Type B pancreatic cell (in vitro differentiated cells): ENCODE results near the gene KRT3. TPM values are rescaled to one million over a fixed set of nuclear protein-coding genes. Genes with fewer than 3 reads are reported as not detected.

Source experiments
- DNase-seq: peaks from one replicate; pipeline ENCODE4 v3.0.0; 2021; ENCODE audit warnings: mixed read lengths; ENCODE audit not compliant: unreplicated experiment; ENCODE audit errors: extremely low spot score
- H3K27ac Mint-ChIP-seq: 2 replicates; pipeline ENCODE4 v1.8.0; 2021; ENCODE audit warnings: mild to moderate bottlenecking, mixed read lengths
- H3K27me3 Mint-ChIP-seq: 2 replicates; pipeline ENCODE4 v1.8.0; 2021; ENCODE audit warnings: mixed read lengths
- H3K36me3 Mint-ChIP-seq: 2 replicates; pipeline ENCODE4 v1.8.0; 2021; ENCODE audit warnings: mixed read lengths
- H3K4me1 Mint-ChIP-seq: one replicate; pipeline ENCODE4 v1.8.0; 2021; ENCODE audit warnings: mixed read lengths; ENCODE audit not compliant: unreplicated experiment
- H3K4me3 Mint-ChIP-seq: 2 replicates; pipeline ENCODE4 v1.8.0; 2021; ENCODE audit warnings: mild to moderate bottlenecking, mixed read lengths
- H3K9me3 Mint-ChIP-seq: 2 replicates; pipeline ENCODE4 v1.8.0; 2021; ENCODE audit warnings: mixed read lengths
- total RNA-seq: library from RNA; stranded (reverse); gene quantifications from 2 replicates; pipeline ENCODE4 v1.2.1, GENCODE V29; 2021; ENCODE audit warnings: low replicate concordance
- TF ChIP-seq, protein P1 (sequence below): fragments of 200-600 bp; sonication (generic); conservative IDR thresholded peaks from 2 replicates; pipeline ENCODE4 v1.5.0; 2021; ENCODE audit warnings: antibody characterized with exemption, mild to moderate bottlenecking

KRT3 gene
- total RNA-seq, 1 donor from 2014 or later, result 0.68 TPM

DNA sequence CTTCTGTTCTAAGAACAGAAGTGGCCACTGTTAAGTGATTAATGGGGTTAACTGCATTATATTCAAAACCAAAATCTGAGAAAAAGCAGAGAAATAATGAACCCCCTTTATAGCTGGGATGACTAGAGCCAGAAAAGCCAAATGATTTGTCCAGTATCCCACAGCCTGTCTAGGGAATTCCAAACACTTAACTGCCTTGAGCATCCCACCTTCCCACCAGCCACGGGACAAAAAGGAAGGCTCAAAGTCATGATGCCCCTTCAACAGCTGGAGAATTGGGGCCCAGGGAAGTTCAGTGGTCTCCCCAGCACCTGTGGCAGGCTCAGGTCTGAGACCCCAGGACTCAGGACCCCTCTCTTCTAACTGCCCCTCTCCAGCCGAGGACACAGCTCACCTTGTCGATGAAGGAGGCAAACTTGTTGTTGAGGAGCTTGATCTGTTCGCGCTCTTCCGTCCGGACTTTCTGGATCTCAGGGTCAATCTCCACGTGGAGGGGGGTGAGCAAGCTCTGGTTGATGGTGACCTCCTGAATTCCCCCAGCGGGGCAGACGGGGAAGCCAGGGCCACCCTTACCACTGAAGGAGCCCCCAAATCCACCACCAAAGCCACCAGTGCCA is 17.4 kb upstream of the KRT3 start:
- peaks cover 42% of the 10 kb centered on the region for H3K27me3 Mint-ChIP-seq

DNA sequence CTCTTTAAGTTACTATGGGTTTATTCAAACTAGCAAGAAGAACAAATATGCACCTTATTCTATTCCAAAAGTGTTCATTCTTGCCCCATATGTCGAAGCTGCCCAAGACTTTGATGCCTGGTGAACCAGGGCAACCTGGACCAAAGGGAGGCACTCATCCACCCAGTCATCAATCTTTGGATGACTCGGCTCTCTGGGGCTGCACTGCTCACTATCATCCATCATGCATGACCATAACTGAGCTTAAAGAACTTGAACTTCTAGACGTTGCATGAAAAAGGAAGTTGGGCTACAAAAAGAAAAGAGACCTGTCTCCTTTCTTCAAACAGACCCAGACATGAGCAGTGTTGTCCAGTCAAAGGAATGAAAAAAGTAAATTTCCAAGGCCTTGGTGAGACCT is 16.8 kb upstream of the KRT3 start:
- peak overlapping the region; percentile 86 for H3K4me3 Mint-ChIP-seq
- H3K36me3 Mint-ChIP-seq, result peaks cover 16% of the 10 kb centered on the region
- peak overlapping the region; percentile 98 for H3K27ac Mint-ChIP-seq
- no peaks in the 10 kb centered on the region for H3K4me1 Mint-ChIP-seq
- no peak for DNase-seq
- H3K9me3 Mint-ChIP-seq, result no peaks in the 10 kb centered on the region
- H3K27me3 Mint-ChIP-seq, result peaks cover 42% of the 10 kb centered on the region
- TF ChIP-seq, protein P1, sequence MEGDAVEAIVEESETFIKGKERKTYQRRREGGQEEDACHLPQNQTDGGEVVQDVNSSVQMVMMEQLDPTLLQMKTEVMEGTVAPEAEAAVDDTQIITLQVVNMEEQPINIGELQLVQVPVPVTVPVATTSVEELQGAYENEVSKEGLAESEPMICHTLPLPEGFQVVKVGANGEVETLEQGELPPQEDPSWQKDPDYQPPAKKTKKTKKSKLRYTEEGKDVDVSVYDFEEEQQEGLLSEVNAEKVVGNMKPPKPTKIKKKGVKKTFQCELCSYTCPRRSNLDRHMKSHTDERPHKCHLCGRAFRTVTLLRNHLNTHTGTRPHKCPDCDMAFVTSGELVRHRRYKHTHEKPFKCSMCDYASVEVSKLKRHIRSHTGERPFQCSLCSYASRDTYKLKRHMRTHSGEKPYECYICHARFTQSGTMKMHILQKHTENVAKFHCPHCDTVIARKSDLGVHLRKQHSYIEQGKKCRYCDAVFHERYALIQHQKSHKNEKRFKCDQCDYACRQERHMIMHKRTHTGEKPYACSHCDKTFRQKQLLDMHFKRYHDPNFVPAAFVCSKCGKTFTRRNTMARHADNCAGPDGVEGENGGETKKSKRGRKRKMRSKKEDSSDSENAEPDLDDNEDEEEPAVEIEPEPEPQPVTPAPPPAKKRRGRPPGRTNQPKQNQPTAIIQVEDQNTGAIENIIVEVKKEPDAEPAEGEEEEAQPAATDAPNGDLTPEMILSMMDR, result no peak

More for the DNA sequence above, 17.4 kb upstream of the KRT3 start:
- Mint-ChIP-seq H3K4me1 (no peaks in the 10 kb centered on the region), H3K36me3 (peaks cover 16% of the 10 kb centered on the region), H3K9me3 (no peaks in the 10 kb centered on the region), H3K27ac (peak overlapping the region; percentile 98), H3K4me3 (peak overlapping the region; percentile 86)
- TF ChIP-seq, protein P1, result no peak
- DNase-seq, result no peak

DNA sequence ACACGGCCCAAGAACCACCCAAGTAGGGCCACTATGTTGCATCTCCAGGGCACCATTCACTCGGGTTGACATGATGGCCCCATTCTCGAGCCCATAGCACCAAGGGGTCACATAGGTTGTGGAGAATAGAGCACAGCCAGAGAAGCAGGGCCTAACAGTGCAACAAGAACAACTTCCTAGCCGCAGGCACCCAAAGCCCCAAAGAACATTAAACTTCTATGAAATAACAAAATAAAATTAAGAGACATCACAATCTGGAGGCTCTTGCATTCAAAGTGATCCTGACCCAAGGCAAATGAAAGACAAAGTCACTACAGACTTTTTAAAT is 16.1 kb upstream of the KRT3 start:
- H3K36me3 Mint-ChIP-seq, result peaks cover 16% of the 10 kb centered on the region
- TF ChIP-seq, protein P1, result no peak
- H3K4me1 Mint-ChIP-seq, result no peaks in the 10 kb centered on the region
- peak overlapping the region; percentile 98 for H3K27ac Mint-ChIP-seq
- no peak for DNase-seq
- H3K9me3 Mint-ChIP-seq, result no peaks in the 10 kb centered on the region
- peaks cover 43% of the 10 kb centered on the region for H3K27me3 Mint-ChIP-seq
- H3K4me3 Mint-ChIP-seq, result peak overlapping the region; percentile 86

DNA sequence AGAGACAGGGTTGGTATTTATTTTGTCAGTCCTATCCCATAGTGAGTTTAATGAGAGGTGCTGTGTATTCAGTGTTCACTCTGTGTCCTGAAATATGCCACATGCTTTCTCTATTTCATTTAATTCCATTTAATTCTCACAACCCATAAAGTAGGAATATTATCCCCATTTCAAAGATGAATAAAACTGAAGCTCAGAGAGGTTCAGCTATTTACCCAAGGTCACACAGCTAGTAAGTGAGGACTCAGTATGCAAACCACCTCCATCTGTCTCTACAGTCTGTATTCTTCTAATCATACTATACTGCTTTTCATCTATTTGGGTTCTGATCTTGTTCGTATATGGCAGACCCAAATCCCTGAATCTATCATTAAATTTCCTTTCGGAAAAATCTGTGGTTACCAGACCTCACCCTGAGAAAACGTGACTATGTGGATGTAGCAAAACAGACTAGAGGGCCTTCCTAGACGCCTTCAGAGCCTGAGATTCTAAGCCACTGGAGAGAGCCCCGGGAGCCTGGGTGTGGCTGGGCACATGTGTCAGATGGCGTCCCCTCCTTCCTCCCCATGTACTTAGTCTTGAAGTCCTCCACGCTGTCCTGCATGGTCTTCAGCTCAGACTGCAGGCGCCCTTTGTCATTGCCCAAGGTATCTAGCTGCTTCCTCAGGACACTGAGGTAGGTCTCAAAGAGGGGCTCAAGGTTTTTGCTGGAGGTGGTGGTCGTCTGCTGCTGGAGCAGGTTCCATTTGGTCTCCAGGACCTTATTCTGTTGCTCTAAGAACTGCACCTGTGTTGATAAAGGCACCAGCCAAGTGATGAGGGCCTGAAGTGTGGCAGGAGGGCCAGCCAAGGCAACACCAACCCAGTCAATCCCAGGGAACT is 15.5 kb upstream of the KRT3 start:
- peak overlapping the region; percentile 98 for H3K27ac Mint-ChIP-seq
- peaks cover 49% of the 10 kb centered on the region for H3K27me3 Mint-ChIP-seq
- DNase-seq, result no peak
- H3K9me3 Mint-ChIP-seq, result no peaks in the 10 kb centered on the region
- TF ChIP-seq, protein P1, result no peak
- H3K4me3 Mint-ChIP-seq, result peak overlapping the region; percentile 86
- no peaks in the 10 kb centered on the region for H3K4me1 Mint-ChIP-seq
- peaks cover 16% of the 10 kb centered on the region for H3K36me3 Mint-ChIP-seq

DNA sequence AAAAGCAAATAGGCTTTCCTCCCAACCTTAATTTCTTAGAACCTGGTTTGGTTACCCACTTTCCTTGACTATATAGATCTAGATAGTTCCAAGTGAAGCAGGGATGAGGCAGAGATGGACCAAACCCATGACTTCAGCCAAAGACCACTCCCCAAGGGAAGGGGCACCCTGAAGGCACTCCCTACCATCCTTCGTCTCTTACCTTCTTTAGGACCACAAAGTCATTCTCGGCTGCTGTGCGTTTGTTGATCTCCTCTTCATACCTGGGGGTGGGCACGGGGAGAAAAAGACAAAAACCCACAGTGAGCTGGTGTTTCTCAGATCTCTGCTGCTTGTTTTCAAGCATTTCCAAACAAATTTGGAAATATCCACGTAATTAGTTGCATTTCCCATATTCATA is 14.6 kb upstream of the KRT3 start:
- Mint-ChIP-seq H3K27me3 (peaks cover 54% of the 10 kb centered on the region), H3K9me3 (no peaks in the 10 kb centered on the region), H3K27ac (peak overlapping the region; percentile 98), H3K4me3 (peak overlapping the region; percentile 86), H3K4me1 (no peaks in the 10 kb centered on the region), H3K36me3 (peaks cover 16% of the 10 kb centered on the region)
- no peak for DNase-seq
- TF ChIP-seq, protein P1, result no peak
